Measurements from ENCODE around the gene PTPRG.

GRCh38 chr3:61772456-61772855 is 211.1 kb downstream of the PTPRG start:
- no peak for TF ChIP-seq CTCF (conservative IDR thresholded peaks at IDR 0.05; ENCODE audit: low read depth, low read length)
- TF ChIP-seq EZH2 (IDR thresholded peaks at IDR 0.05; ENCODE audit: borderline replicate concordance, low read depth, low read length, poor library complexity, severe bottlenecking): no peak
